Measurements from ENCODE around the gene RBM8A. TPM values are rescaled to one million over a fixed set of nuclear protein-coding genes. Genes with fewer than 3 reads are reported as not detected.

Gene RBM8A
- total and polyA plus RNA-seq, 2 donors (not counting 1 experiment from before 2014, with no cell fraction given), result 137 to 169 TPM

- peaks cover 86% of the 10 kb centered on the region for H3K4me1 Mint-ChIP-seq
- TF ChIP-seq EZH2 (IDR thresholded peaks at IDR 0.05; ENCODE audit: borderline replicate concordance, insufficient read depth, low read depth, low read length, poor library complexity, severe bottlenecking), result no peak
- peak; percentile 12 for TF ChIP-seq CTCF (IDR thresholded peaks at IDR 0.05)
- peak overlapping the region in 1 of 2 donors; percentile 57 for H3K27ac ChIP-seq (ENCODE audit: low read length in 2 of 2)
- no peaks in the 10 kb centered on the region for H3K9me3 ChIP-seq (ENCODE audit: control extremely low read depth in 1 of 3, control insufficient read depth in 2 of 3, insufficient read depth in 1 of 3, low read length in 2 of 3)
- peak overlapping the region; percentile 77 for H3K9ac ChIP-seq (ENCODE audit: low read length)
- ATAC-seq (ENCODE audit: low read depth) (peak; percentile 8), DNase-seq (peak; percentile 67)
- peak overlapping the region; percentile 89 for H2AFZ ChIP-seq (ENCODE audit: insufficient read depth, low read depth, low read length, poor library complexity, severe bottlenecking)
- H3K36me3 ChIP-seq (replicated peaks in 1 of 2; ENCODE audit: control extremely low read depth in 1 of 2, control insufficient read depth in 1 of 2, extremely low read depth in 1 of 2, insufficient read depth in 2 of 2, low read length in 1 of 2), result no peaks in the 10 kb centered on the region
- peaks cover 58% of the 10 kb centered on the region for H3K79me2 ChIP-seq (ENCODE audit: control insufficient read depth, insufficient read depth, low read length)
- peak overlapping the region; percentile 99 for H3K4me3 Mint-ChIP-seq
- POLR2A ChIA-PET, result interaction anchor here (1.1 to 1.2 kb wide), 2 partner anchors 33 to 42 kb away, joined by 3 to 5 read pairs; partner anchors contain the start of genes PEX11B and RBM8A
- H3K27me3 Mint-ChIP-seq, result no peaks in the 10 kb centered on the region
- peak overlapping the region; percentile 61 to 86 (median 72) for H3K4me3 ChIP-seq (ENCODE audit: control extremely low read depth in 1 of 5, extremely low read depth in 1 of 5, insufficient read depth in 1 of 5, low read depth in 2 of 5, low read length in 4 of 5)
- no peaks in the 10 kb centered on the region for H3K9me3 Mint-ChIP-seq (ENCODE audit: insufficient read depth)
- peaks cover 62 to 82% of the 10 kb centered on the region in 2 donors for H3K4me1 ChIP-seq (ENCODE audit: control insufficient read depth in 2 of 2, insufficient read depth in 2 of 2, low read length in 2 of 2)
- H4K20me1 ChIP-seq (ENCODE audit: control insufficient read depth, insufficient read depth, low read length, poor library complexity, severe bottlenecking), result peaks cover 1% of the 10 kb centered on the region
- H3K4me2 ChIP-seq (replicated peaks; ENCODE audit: low read depth, low read length, poor library complexity, severe bottlenecking), result peak overlapping the region; percentile 89
- intact Hi-C loops (cut with micrococcal nuclease), result no loop called here
- WGBS (ENCODE audit: insufficient coverage), result under 1% methylated on average over 39 of the region's 44 CpGs
- peak overlapping the region; percentile 84 for H3K27ac Mint-ChIP-seq
- no peaks in the 10 kb centered on the region for H3K27me3 ChIP-seq (replicated peaks in 1 of 4; ENCODE audit: control extremely low read depth in 1 of 4, control insufficient read depth in 3 of 4, insufficient read depth in 4 of 4, low read length in 3 of 4)
- CTCF ChIA-PET, result interaction anchor here (2.3 to 4.4 kb wide), 2 partner anchors 18 to 33 kb away, joined by 7 to 34 read pairs; partner anchors contain the start of gene RBM8A
These were observed 33.3 kb upstream of the RBM8A start for GRCh38 chr1:145960468-145961108.

- no peak for ATAC-seq (ENCODE audit: low read depth)
- TF ChIP-seq EZH2 (IDR thresholded peaks at IDR 0.05; ENCODE audit: borderline replicate concordance, insufficient read depth, low read depth, low read length, poor library complexity, severe bottlenecking) (no peak), CTCF (IDR thresholded peaks at IDR 0.05) (no peak)
- no peak overlapping the region for H3K27ac ChIP-seq (ENCODE audit: low read length in 2 of 2)
- peaks cover 60 to 81% of the 10 kb centered on the region in 2 donors for H3K4me1 ChIP-seq (ENCODE audit: control insufficient read depth in 2 of 2, insufficient read depth in 2 of 2, low read length in 2 of 2)
- intact Hi-C loops (cut with micrococcal nuclease), result no loop called here
- peak; percentile 25 for DNase-seq
- peaks cover 5% of the 10 kb centered on the region for H4K20me1 ChIP-seq (ENCODE audit: control insufficient read depth, insufficient read depth, low read length, poor library complexity, severe bottlenecking)
- H3K9ac ChIP-seq (ENCODE audit: low read length), result peak overlapping the region; percentile 77
- H3K9me3 Mint-ChIP-seq (ENCODE audit: insufficient read depth), result no peaks in the 10 kb centered on the region
- ChIA-PET CTCF (interaction anchor here (2.3 to 4.4 kb wide), 3 partner anchors 18 to 48 kb away, joined by 7 to 34 read pairs (median 10); partner anchors contain the start of gene RBM8A), POLR2A (interaction anchor here (1.1 to 1.2 kb wide), 2 partner anchors 32 to 41 kb away, joined by 3 to 5 read pairs; partner anchors contain the start of genes PEX11B and RBM8A)
- H3K27me3 Mint-ChIP-seq, result no peaks in the 10 kb centered on the region
- H3K27me3 ChIP-seq (replicated peaks in 1 of 4; ENCODE audit: control extremely low read depth in 1 of 4, control insufficient read depth in 3 of 4, insufficient read depth in 4 of 4, low read length in 3 of 4), result no peaks in the 10 kb centered on the region
- H3K27ac Mint-ChIP-seq, result peak overlapping the region; percentile 69
- H3K4me3 ChIP-seq (ENCODE audit: control extremely low read depth in 1 of 5, extremely low read depth in 1 of 5, insufficient read depth in 1 of 5, low read depth in 2 of 5, low read length in 4 of 5), result peak overlapping the region in 4 of 5 experiments; percentile 61 to 86 (median 70)
- H3K4me3 Mint-ChIP-seq, result peak overlapping the region; percentile 99
- no peaks in the 10 kb centered on the region for H3K9me3 ChIP-seq (ENCODE audit: control extremely low read depth in 1 of 3, control insufficient read depth in 2 of 3, insufficient read depth in 1 of 3, low read length in 2 of 3)
- 15% methylated on average over 10 of the region's 12 CpGs for WGBS (ENCODE audit: insufficient coverage)
- H3K4me2 ChIP-seq (replicated peaks; ENCODE audit: low read depth, low read length, poor library complexity, severe bottlenecking), result peak overlapping the region; percentile 89
- peak overlapping the region; percentile 89 for H2AFZ ChIP-seq (ENCODE audit: insufficient read depth, low read depth, low read length, poor library complexity, severe bottlenecking)
- H3K36me3 ChIP-seq (replicated peaks in 1 of 2; ENCODE audit: control extremely low read depth in 1 of 2, control insufficient read depth in 1 of 2, extremely low read depth in 1 of 2, insufficient read depth in 2 of 2, low read length in 1 of 2), result no peaks in the 10 kb centered on the region
- peaks cover 88% of the 10 kb centered on the region for H3K4me1 Mint-ChIP-seq
- peaks cover 58% of the 10 kb centered on the region for H3K79me2 ChIP-seq (ENCODE audit: control insufficient read depth, insufficient read depth, low read length)
These were observed 32.7 kb upstream of the RBM8A start for GRCh38 chr1:145959957-145960467.
